IPS-20b (cell line): ENCODE data around the gene SH3PXD2A.

ENCODE experiments used
- H3K27ac ChIP-seq: one replicate; pipeline ENCODE4 v1.5.1; 2013; ENCODE audit warnings: low read length
- H3K27me3 ChIP-seq: 2 replicates; pipeline ENCODE4 v1.6.1; 2013; ENCODE audit warnings: mild to moderate bottlenecking, low read length, inconsistent platforms; ENCODE audit not compliant: insufficient read depth
- H3K36me3 ChIP-seq: 2 replicates; pipeline ENCODE4 v1.6.1; 2013; ENCODE audit warnings: low read depth, mild to moderate bottlenecking, inconsistent platforms, low read length, moderate library complexity; ENCODE audit not compliant: insufficient read depth
- H3K4me1 ChIP-seq: 2 replicates; pipeline ENCODE4 v1.6.1; 2013; ENCODE audit warnings: mild to moderate bottlenecking, control low read depth, inconsistent platforms, low read length, moderate library complexity; ENCODE audit not compliant: insufficient read depth
- H3K4me3 ChIP-seq: 2 replicates; pipeline ENCODE4 v1.5.1; 2013; ENCODE audit warnings: mild to moderate bottlenecking, low read length, inconsistent platforms
- H3K9ac ChIP-seq: 2 replicates; pipeline ENCODE4 v1.6.1; 2013; ENCODE audit warnings: low read depth, mild to moderate bottlenecking, inconsistent platforms, low read length, moderate library complexity
- H3K9me3 ChIP-seq: 2 replicates; pipeline ENCODE4 v1.6.1; 2013; ENCODE audit warnings: mild to moderate bottlenecking, low read depth, low read length, inconsistent platforms; ENCODE audit not compliant: insufficient read depth

Gene SH3PXD2A

GRCh38 chr10:103792547-103792946 is 62.8 kb downstream of the SH3PXD2A start:
- H3K36me3 ChIP-seq = no peaks in the 10 kb centered on the region
- H3K4me1 ChIP-seq = no peaks in the 10 kb centered on the region
- H3K27ac ChIP-seq = no peak overlapping the region

GRCh38 chr10:103791858-103792257 is 63.5 kb downstream of the SH3PXD2A start:
- Histone ChIP-seq H3K9ac (no peak overlapping the region), H3K27ac (no peak overlapping the region), H3K27me3 (no peaks in the 10 kb centered on the region), H3K4me3 (no peak overlapping the region), H3K36me3 (no peaks in the 10 kb centered on the region), H3K9me3 (no peaks in the 10 kb centered on the region), H3K4me1 (no peaks in the 10 kb centered on the region)

More at GRCh38 chr10:103792547-103792946, 62.8 kb downstream of the SH3PXD2A start:
- H3K9ac ChIP-seq = no peak overlapping the region
- no peaks in the 10 kb centered on the region for H3K9me3 ChIP-seq
- no peaks in the 10 kb centered on the region for H3K27me3 ChIP-seq
- H3K4me3 ChIP-seq = no peak overlapping the region

- H3K27ac ChIP-seq = no peak overlapping the region
- H3K4me1 ChIP-seq = no peaks in the 10 kb centered on the region
Measured at GRCh38 chr10:103791291-103791690, 64.1 kb downstream of the SH3PXD2A start.

DNA sequence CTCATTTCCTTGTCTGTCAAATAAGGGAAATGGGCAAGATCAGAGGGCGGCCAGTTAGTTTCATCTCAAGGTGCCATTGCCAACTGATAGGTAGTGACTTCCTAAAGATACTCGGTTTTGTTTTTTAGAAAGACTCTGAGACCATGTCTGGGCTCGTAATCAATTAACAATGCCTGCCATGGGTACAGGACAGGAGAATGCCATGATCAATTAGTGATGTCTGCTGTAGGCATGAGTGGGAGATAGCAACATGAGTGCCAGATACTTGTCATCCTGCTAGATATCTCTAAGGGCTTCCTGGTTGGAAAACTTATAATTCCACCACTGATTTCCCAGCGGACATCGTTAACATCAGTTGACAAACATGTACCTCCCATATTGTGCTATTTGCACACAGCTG is 64.8 kb downstream of the SH3PXD2A start:
- no peaks in the 10 kb centered on the region for H3K4me1 ChIP-seq
- H3K36me3 ChIP-seq = no peaks in the 10 kb centered on the region
- no peak overlapping the region for H3K4me3 ChIP-seq
- H3K27ac ChIP-seq = no peak overlapping the region
- no peaks in the 10 kb centered on the region for H3K9me3 ChIP-seq
- no peak overlapping the region for H3K9ac ChIP-seq
- no peaks in the 10 kb centered on the region for H3K27me3 ChIP-seq

More at GRCh38 chr10:103791291-103791690, 64.1 kb downstream of the SH3PXD2A start:
- no peak overlapping the region for H3K4me3 ChIP-seq
- H3K36me3 ChIP-seq = no peaks in the 10 kb centered on the region
- no peaks in the 10 kb centered on the region for H3K9me3 ChIP-seq
- H3K27me3 ChIP-seq = no peaks in the 10 kb centered on the region
- H3K9ac ChIP-seq = no peak overlapping the region

GRCh38 chr10:103789771-103790201 is 65.6 kb downstream of the SH3PXD2A start:
- Histone ChIP-seq H3K9ac (no peak overlapping the region), H3K4me1 (no peaks in the 10 kb centered on the region), H3K9me3 (no peaks in the 10 kb centered on the region), H3K4me3 (no peak overlapping the region), H3K27me3 (no peaks in the 10 kb centered on the region), H3K36me3 (no peaks in the 10 kb centered on the region), H3K27ac (no peak overlapping the region)

GRCh38 chr10:103789161-103789560 is 66.2 kb downstream of the SH3PXD2A start:
- no peaks in the 10 kb centered on the region for H3K9me3 ChIP-seq
- H3K36me3 ChIP-seq = no peaks in the 10 kb centered on the region
- no peak overlapping the region for H3K4me3 ChIP-seq
- H3K4me1 ChIP-seq = no peaks in the 10 kb centered on the region
- no peak overlapping the region for H3K9ac ChIP-seq
- H3K27ac ChIP-seq = no peak overlapping the region
- H3K27me3 ChIP-seq = no peaks in the 10 kb centered on the region

- Histone ChIP-seq H3K9ac (no peak overlapping the region), H3K27me3 (no peaks in the 10 kb centered on the region), H3K36me3 (no peaks in the 10 kb centered on the region), H3K4me1 (no peaks in the 10 kb centered on the region), H3K9me3 (no peaks in the 10 kb centered on the region), H3K27ac (no peak overlapping the region), H3K4me3 (no peak overlapping the region)
Measured at GRCh38 chr10:103787331-103787730, 68.0 kb downstream of the SH3PXD2A start.

GRCh38 chr10:103786020-103786419 is 69.4 kb downstream of the SH3PXD2A start:
- no peak overlapping the region for H3K27ac ChIP-seq
- H3K4me3 ChIP-seq = no peak overlapping the region
- no peaks in the 10 kb centered on the region for H3K36me3 ChIP-seq
- no peaks in the 10 kb centered on the region for H3K27me3 ChIP-seq
- no peak overlapping the region for H3K9ac ChIP-seq
- H3K9me3 ChIP-seq = no peaks in the 10 kb centered on the region
- H3K4me1 ChIP-seq = no peaks in the 10 kb centered on the region

DNA sequence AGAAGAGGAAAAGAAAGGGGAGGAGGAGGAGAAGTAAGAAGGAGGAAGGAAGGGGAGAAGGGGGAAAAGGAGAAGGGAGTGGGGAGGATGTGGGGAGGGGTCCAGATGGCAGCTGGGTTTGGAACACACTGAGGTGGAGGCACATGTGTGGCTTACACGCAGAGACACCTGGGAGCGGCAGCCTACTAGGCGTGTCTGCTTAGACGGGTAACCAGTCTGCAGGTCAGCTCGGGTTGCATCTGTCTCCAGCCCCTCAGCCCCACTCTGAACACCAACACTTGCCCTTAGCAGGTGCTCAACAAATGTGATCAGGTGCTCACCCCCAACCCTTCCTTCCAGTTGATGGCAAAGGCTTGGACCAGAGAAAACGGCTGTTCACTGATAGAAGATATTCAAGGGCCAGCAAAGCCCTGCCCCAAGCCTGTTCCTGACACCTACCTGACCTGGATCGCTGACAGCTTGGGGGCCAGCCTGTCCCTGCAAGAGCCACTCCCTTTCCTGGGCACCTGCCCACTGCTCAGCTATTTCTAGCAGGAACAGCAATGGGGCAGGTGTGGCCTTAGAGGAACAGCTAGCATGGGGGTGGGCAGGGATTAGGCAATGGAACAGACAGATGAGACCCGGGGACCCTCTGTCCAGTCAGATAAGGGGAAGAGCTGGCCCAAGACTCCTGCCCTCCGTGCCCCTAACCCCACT is 70.5 kb downstream of the SH3PXD2A start:
- H3K4me3 ChIP-seq = no peak overlapping the region
- no peaks in the 10 kb centered on the region for H3K9me3 ChIP-seq
- H3K36me3 ChIP-seq = no peaks in the 10 kb centered on the region
- no peaks in the 10 kb centered on the region for H3K27me3 ChIP-seq
- H3K9ac ChIP-seq = no peak overlapping the region
- H3K4me1 ChIP-seq = no peaks in the 10 kb centered on the region
- H3K27ac ChIP-seq = no peak overlapping the region

- Histone ChIP-seq H3K36me3 (no peaks in the 10 kb centered on the region), H3K9ac (no peak overlapping the region), H3K4me3 (no peak overlapping the region), H3K27me3 (no peaks in the 10 kb centered on the region), H3K9me3 (no peaks in the 10 kb centered on the region), H3K27ac (no peak overlapping the region), H3K4me1 (no peaks in the 10 kb centered on the region)
Measured at GRCh38 chr10:103784089-103784488, 71.3 kb downstream of the SH3PXD2A start.

- no peak overlapping the region for H3K9ac ChIP-seq
- H3K4me1 ChIP-seq = no peaks in the 10 kb centered on the region
- no peaks in the 10 kb centered on the region for H3K36me3 ChIP-seq
- no peak overlapping the region for H3K4me3 ChIP-seq
- no peaks in the 10 kb centered on the region for H3K9me3 ChIP-seq
- no peaks in the 10 kb centered on the region for H3K27me3 ChIP-seq
- no peak overlapping the region for H3K27ac ChIP-seq
Measured at GRCh38 chr10:103783681-103784080, 71.7 kb downstream of the SH3PXD2A start.

DNA sequence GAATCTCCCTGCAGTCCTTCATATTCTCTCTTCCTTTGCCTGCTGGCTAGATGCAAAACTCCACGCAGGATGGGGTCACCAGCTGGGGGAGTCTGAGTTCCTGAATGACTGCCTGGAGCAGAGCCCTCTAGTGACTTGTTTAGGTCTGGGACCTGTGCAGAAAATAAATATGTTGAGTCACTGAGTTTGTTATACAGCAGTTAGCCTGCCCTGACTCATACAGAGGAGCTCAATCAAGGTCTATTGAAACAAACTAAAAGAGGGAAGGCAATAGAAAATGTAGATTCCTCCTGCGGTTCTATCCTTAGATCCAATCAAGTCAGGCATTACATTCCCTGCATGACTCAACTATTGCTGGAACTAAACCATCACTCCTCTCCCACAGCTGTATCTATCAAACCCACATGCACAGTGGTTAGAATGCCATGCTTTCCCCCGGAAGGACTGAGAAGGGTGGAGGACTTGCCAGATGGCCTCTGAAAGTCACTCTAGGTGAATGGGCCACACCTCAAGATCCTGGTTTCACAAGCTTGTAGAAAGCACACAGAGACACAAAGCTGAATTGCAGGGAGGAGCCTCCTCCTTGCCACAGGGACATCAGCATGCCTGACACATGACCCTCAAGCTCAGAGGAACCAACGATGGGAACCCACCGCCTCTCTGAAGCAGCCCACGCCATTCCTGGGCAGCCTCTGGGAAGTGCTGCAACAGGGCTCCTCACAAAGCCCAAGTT is 73.9 kb downstream of the SH3PXD2A start:
- no peaks in the 10 kb centered on the region for H3K36me3 ChIP-seq
- no peak overlapping the region for H3K9ac ChIP-seq
- H3K9me3 ChIP-seq = no peaks in the 10 kb centered on the region
- no peak overlapping the region for H3K4me3 ChIP-seq
- no peaks in the 10 kb centered on the region for H3K4me1 ChIP-seq
- no peaks in the 10 kb centered on the region for H3K27me3 ChIP-seq
- no peak overlapping the region for H3K27ac ChIP-seq
